GM19455 (cell line): ENCODE data around the gene CCNL2.
"Not testable (repeated sequence)": the region's sequence is repeated elsewhere in the genome, so short reads cannot be mapped to it uniquely, and the experiment has no call there.

Experiments
- ATAC-seq: cut with Tn5 transposase; IDR thresholded peaks from one replicate; pipeline ENCODE4 v1.9.1; 2021; ENCODE audit not compliant: unreplicated experiment

Gene CCNL2

DNA sequence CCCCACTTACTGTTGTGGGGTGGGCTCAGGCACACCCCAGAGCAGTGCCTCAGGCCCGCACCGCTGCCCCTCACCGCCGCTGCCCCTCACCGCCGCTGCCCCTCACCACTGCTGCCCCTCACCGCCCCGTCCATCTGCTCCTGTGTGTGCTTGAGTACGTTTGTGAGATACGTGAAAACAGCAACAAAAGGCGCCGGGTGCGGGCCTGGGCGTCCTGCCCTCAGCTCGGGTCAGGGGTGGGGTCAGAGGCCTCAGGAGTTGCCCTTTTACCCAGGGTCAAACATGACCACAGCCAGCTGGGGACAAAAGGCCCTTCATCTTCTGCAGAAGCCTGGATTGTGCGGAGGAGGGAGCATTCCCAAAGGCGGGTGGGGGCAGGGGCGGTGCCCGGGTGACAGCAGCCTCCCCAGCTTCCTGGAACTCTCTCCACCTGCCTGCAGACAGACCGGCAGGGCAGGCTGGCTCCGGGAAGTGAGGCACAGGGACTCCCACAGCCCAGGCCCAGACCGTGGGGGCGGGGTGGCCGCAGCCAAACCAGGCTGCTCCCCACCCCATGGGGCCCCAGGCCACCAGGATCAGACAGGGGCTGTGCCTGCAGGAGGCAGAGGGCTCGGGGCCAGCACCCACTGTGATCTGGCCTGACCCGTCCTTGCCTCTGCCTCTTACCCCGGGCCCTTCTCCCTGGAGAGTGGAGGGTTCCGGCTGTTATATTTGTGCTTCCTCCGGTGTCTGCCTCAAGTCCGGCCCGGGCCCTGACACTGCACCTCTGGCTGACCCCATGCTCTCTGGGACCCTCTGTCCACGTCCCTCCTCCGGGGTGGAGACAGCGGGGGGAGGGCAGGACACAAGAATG lies 34.0 kb upstream of the CCNL2 start:
- no peak for ATAC-seq

- ATAC-seq, result no peak
These were observed 33.3 kb upstream of the CCNL2 start for GRCh38 chr1:1432274-1432950.

DNA sequence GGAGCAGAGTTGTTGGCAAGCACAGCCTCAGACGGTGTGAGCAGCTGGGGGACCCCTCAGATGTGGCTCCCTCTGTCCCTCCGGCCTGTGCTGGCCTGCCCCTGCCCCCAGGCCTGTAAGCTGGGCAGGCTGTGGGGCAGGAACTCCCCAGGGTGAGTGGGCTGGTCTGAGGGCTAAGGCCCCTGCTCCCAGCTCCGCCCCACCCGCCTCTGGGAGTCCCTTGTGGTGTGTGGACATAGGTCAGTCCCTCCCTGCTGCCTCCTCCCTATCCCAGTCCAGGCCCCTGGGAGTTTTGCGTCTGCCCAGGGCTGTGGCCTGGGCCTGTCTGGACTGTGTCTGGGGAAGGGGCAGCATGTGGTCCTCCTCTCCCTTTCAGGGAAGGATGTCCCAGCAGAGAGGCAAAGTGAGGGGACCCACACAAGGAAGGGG lies 32.7 kb upstream of the CCNL2 start:
- no peak for ATAC-seq

- ATAC-seq, result no peak
These were observed 32.1 kb upstream of the CCNL2 start for GRCh38 chr1:1430992-1431844.

- ATAC-seq, result no peak
These were observed 31.2 kb upstream of the CCNL2 start for GRCh38 chr1:1430114-1430982.

- ATAC-seq, result no peak
These were observed 30.5 kb upstream of the CCNL2 start for GRCh38 chr1:1429671-1430073.

DNA sequence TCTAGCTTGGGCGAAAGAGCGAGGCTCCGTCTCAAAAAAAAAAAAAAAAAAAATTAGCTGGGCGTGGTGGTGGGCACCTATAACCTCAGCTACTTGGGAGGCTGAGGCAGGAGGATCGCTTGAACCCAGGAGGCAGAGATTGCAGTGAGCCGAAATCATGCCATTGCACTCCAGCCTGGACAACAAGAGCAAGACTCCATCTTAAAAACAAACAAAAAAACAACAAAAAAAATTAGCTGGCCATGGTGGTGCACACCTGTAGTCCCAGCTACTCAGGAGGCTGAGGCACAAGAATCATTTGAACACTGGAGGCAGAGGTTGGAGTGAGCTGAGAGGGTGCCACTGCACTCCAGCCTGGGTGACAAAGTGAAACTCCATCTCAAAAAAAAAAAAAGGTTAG lies 29.8 kb upstream of the CCNL2 start:
- not testable (repeated sequence) for ATAC-seq

DNA sequence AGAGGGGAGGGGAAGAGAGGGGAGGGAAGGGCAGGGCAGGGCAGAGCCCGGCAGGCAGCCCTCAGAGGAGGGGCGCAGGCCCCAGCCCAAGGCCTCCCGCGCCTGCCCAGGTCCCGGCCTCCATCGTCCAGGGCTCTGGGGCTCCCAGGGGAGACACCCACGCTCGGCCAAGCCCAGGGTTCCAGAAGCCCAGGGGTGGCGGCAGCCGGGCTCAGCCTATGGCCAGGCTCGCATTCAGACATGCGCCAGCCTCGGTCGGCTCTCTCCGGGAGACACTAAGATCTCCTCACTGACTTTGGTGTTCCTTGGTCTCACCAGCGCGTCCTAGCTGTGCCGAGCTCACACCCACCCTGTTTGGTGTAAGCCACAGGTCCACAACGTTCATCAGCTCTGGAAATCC lies 29.0 kb upstream of the CCNL2 start:
- ATAC-seq, result no peak

DNA sequence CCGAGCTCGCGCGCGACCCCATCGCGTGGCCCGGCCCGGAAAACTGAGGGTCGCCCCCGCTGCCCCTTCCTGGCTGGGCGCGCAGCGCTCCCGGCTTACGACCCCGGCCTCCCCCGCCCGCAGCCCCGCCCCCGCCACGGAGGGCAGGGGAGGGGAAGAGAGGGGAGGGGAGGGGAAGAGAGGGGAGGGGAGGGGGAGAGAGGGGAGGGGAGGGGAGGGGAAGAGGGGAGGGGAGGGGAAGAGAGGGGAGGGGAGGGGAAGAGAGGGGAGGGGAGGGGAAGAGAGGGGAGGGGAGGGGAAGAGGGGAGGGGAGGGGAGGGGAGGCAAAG lies 28.6 kb upstream of the CCNL2 start:
- no peak for ATAC-seq

DNA sequence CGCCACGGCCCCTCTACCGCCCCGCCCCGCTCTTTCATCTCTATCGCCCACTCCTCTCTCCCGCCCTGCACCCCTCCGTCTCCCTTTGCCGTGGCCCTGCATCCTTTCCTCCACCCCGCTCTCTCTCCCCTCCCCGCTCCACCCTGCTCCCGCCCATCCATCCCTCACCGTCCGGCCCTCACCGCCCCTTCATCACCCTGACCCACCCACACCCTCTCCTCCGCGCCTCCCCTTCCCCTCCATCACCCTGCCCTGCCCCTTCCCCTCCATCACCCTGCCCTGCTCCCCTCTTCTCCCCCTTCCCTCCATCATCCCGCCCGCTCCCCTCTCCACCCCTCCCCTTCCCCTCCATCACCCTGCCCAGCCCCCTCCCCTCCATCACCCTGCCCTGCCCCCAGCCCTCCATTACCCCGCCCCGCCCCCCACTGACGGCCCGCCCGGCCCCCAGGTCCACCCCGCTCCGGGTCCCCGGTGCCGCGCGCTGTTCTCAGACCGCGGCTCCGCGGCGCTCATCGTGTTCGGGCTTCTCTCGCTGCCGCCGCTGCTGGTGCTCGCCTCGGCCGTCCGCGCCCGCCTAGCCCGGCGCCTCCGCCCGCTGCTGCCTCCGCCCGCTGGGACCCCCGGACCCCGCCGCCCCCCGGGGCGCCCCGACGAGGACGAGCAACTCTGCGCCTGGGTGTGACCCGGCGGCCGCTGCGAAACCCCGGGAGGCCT lies 28.1 kb upstream of the CCNL2 start:
- ATAC-seq, result no peak

DNA sequence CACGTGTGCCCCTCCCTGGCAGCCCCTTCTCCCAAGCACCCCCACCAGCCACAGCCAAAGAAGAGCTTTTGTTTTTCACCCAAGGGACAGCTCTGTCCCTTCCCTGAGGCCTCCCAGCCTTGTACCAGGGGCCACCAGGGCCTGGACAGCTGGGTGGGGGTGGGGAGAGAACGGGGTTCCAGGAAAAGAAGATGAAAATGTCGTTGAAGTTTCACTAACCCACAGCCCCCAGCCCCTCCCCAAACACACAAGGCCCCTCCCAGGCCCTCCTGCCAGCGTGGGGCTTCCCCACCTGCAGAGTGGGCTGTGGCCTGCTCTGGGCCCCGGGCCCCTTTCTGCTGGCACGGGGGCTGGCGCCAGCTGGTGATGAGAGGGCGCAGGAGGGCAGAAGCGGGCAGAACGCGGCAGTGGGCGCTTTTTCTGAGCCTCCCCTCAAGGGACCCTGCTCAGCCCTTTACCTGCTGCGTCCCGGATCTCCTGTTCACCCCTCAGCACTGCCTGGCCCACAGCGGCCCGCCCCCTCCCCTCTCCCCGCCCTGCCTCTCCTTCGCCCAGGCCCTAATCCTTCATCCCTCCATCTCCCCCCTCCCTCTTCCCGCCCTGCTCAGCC lies 27.5 kb upstream of the CCNL2 start:
- no peak for ATAC-seq

DNA sequence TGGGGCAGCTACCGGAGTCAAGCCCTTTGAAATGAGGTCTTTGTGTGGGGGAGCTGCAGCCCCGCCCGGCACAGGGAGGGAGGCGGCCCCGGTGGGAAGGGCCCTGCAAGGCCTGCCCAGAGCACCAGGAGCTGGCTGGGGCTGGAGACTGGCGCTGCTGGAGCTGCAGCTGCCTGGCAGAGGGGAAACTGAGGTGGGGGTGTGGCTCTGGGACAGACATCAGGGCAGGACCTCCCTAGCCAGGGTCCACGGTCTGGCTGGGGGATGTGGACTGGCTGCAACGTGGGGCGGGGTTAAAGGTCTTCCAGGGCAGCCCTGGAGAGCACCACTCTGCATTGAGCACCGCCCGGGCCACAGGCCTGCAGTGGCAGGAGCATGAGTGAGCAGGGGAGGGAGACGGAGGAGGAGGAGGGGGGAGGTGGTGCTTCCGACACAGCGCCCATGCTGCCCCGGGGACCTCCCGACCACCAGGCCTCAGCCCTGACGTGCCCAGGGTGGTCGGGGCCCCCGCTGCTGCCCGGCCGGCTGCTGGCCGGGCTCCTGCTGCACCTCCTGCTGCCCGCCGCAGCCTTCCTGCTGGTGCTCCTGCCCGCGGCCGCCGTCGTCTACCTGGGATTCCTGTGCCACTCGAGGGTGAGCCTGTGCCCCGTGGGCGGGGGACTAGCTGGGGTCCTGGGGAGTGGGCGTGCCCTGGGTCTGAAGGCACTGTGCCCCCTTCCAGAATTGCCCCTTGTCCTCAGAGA lies 26.8 kb upstream of the CCNL2 start:
- no peak for ATAC-seq

DNA sequence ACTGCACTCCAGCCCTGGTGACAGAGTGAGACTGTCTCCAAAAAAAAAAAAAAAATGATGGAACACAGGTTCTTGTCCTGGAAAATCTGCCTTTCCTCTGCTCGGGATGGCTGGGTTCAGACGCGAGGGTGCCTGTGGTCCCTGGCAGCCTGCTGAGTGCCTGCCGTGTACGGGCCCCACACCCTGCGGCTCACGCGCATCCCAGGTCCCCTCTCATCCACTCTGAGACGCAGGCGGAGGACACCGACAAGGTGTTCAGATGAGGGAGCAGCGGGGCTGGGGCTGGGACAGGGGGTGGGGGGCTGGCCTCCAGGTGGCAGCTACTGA lies 26.3 kb upstream of the CCNL2 start:
- ATAC-seq, result no peak

GRCh38 chr1:1424707-1425106 lies 25.6 kb upstream of the CCNL2 start:
- ATAC-seq, result no peak

GRCh38 chr1:1423245-1423597 lies 24.1 kb upstream of the CCNL2 start:
- ATAC-seq, result no peak

DNA sequence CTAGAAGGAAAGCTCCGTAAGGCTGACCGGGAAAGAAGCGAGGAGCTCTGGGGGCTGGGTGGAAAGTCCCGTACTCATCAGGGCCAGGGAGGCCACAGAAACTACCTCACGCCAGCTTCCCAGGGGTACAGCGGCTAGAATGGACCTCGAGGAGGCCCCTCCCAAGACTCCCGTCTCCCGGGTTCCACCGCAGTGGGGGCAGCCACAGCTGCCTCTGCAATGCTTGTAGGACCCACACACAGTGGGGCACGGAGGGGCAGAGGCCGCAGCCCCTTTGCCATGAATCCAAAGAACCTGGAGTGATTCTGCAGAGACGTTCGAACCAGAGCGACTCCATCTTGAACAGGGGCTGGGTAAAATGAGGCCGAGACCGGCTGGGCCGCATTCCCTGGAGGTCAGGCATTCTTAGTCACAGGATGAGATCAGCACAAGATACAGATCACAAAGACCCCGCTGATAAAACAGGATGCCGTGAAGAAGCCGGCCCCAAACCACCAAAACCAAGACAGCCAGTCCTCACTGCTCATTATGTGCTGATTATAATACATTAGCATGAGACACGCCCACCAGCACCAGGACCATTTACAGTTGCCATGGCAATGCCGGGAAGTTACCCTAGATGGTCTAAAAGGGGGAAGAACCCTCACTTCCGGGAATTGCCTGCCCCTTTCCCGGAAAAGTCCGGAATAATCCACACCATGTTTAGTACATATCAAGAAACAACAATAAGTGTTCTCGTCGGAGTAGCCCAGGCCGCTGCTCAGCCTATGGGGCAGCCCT lies 23.5 kb upstream of the CCNL2 start:
- ATAC-seq, result no peak

- no peak for ATAC-seq
These were observed 22.9 kb upstream of the CCNL2 start for GRCh38 chr1:1421907-1422464.
